ENCODE measurements around the gene AMT. TPM values are rescaled to one million over a fixed set of nuclear protein-coding genes. Genes with fewer than 3 reads are reported as not detected.
A peak's percentile ranks its signal among the peaks of the same experiment; 100 is the strongest.
"Not testable (repeated sequence)": the region's sequence is repeated elsewhere in the genome, so short reads cannot be mapped to it uniquely, and the experiment has no call there.

The AMT gene
- total RNA-seq, 1 donor from 2014 or later, result 30.5 TPM

GRCh38 chr3:49403891-49404290, 18.4 kb downstream of the AMT start:
- intact Hi-C loops (cut with micrococcal nuclease), result no loop called here
- DNase-seq, result no peak
- no peak for ATAC-seq

GRCh38 chr3:49401766-49402165, 20.5 kb downstream of the AMT start:
- intact Hi-C loops (cut with micrococcal nuclease), result no loop called here
- no peak for ATAC-seq
- DNase-seq, result no peak

GRCh38 chr3:49399461-49399860, 22.8 kb downstream of the AMT start:
- ATAC-seq (no peak), DNase-seq (no peak)
- intact Hi-C loops (cut with micrococcal nuclease), result no loop called here

DNA sequence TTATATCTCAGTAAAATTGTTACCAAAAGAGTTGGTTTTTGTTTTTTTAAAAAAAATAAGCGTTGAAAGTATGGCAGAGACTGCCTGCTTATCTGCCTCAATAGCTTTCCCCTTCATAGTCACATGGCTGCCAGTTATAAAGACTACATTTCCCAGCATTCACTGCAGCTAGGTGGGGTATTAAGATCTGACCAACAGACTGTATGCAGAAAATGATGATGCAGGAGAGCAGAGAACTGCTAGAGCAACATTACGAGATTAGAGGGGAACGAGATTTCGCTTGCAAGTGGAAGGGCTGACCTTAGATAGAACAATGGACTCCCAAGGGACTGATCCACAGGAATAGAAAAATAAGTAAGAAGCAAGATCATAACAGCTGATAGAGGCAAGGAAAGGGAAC, 24.8 kb downstream of the AMT start:
- DNase-seq (no peak), ATAC-seq (peak; percentile 69)
- intact Hi-C loops (cut with micrococcal nuclease), result no loop called here

- intact Hi-C loops (cut with micrococcal nuclease); ATAC-seq; DNase-seq: not testable (repeated sequence)
Measured at GRCh38 chr3:49391310-49391709, 31.0 kb downstream of the AMT start.

DNA sequence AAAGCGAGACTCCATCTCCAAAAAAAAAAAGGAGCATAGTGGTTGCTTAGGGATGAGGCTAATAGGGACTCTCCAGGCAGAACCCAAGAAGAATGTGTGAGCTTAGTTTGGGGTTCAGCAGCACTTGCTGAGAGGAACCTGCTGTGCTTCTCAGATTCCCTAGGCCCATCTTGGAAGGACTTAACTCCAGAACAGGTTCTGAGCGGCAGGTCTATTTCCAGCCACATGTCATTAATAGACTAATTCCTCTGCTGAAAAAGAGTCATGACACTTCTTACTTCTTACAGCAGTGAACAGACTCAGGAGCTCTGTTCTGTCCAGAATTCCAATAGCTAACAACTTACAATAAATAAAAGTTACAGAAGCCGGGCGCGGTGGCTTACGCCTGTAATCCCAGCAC, 33.0 kb downstream of the AMT start:
- intact Hi-C loops (cut with micrococcal nuclease), result no loop called here
- no peak for ATAC-seq

GRCh38 chr3:49388289-49388820, 33.9 kb downstream of the AMT start:
- DNase-seq, result no peak
- ATAC-seq, result no peak
- intact Hi-C loops (cut with micrococcal nuclease), result no loop called here

More for the DNA sequence above, 33.0 kb downstream of the AMT start:
- DNase-seq, result no peak

- intact Hi-C loops (cut with micrococcal nuclease), result no loop called here
- DNase-seq, result no peak
- ATAC-seq, result no peak
Measured at GRCh38 chr3:49387721-49388120, 34.6 kb downstream of the AMT start.

DNA sequence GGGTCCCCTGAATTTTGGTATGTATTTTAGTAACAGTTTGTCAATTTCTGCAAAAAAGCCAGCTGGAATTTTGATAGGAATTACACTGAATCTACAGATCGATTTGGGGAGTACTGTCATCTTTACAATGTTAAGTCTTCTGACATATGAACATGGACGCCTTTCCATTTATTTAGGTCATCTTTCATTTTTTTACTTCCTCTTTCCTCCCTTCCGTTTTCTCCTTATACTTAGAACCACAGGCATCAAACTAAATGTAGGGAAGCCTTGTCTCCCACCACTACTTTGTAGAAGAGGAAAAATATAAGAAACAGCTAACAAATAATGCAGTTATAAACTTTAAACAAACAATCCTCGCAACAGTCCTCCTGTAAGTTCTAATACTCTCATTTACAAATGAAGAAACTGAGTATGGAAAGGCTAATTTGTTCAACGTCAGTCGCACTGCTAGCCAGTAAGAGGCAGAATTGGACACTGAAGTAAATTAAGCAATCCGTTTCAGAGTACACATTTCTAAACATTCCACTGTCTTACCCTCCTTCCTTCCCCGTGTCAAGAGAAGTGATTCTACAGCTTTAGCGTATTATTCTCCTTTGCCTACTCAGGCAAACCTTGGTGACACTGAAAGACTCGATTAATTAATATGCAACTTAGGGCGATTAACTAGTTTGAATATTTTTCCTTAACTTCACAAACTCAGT, 36.1 kb downstream of the AMT start:
- intact Hi-C loops (cut with micrococcal nuclease), result no loop called here
- no peak for DNase-seq
- no peak for ATAC-seq

DNA sequence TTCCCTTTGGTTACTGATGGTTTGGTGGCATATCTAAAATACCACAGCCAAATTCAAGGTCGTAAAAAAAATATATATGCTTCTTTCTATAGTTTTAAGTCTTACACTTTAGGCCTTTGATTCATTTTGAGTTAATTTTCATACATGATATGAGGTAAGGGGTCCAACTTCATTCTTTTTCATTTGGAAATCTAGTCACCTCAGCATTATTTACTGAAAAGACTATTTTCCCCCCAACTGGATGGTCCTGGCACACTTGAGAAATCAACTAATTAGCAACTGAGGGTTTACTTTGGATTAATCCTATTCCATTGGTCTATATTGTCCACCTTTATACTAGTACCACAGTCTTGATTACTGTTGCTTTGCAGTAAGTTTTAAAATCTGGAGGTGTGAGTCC, 36.7 kb downstream of the AMT start:
- DNase-seq (no peak), ATAC-seq (no peak)
- intact Hi-C loops (cut with micrococcal nuclease), result no loop called here

DNA sequence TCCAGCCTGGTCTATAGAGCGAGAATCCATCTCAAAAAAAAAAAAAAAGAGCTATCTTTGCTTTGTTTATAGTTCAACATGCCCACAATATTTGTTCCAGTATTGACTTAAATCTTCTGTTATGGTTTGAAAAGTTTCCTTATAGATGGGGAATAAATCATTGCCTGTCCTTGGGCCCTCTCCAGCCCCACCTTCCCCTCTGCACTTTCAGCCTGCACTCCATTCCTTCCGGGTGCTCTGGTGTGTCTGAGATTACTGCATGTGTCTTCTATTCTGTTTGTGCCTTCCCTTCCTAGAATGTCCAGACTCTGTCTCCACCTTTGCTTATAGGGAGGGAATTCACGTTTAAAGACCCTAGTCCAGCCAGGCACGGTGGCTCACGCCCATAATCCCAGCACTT, 38.9 kb downstream of the AMT start:
- ATAC-seq, result no peak
- intact Hi-C loops (cut with micrococcal nuclease), result no loop called here

GRCh38 chr3:49378249-49378895, 43.9 kb downstream of the AMT start:
- peak; percentile 37 for DNase-seq
- peak; percentile 75 for ATAC-seq
- intact Hi-C loops (cut with micrococcal nuclease), result no loop called here

More for the DNA sequence above, 38.9 kb downstream of the AMT start:
- DNase-seq, result no peak

DNA sequence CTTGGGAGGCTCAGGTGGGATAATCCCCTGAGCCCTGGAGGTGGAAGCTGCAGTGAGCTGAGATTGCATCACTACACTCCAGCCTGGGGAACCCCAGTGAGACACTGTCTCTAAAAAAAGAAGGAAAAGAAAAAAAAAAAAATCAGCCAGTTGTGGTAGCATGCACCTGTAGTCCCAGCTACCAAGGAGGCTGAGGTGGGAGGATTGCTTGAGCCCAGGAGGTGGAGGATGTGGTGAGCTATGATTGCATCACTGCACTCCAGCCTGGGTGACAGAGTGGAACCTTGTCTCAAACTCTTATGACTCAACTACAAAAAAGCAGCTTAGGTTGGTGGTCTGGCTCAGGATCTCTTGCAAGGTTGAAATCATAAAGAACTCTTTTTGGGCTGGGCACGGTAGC, 44.8 kb downstream of the AMT start:
- intact Hi-C loops (cut with micrococcal nuclease), result no loop called here
- DNase-seq (no peak), ATAC-seq (no peak)

- intact Hi-C loops (cut with micrococcal nuclease), result no loop called here
- no peak for ATAC-seq
- DNase-seq, result no peak
Measured at GRCh38 chr3:49371946-49372345, 50.3 kb downstream of the AMT start.

- intact Hi-C loops (cut with micrococcal nuclease), result no loop called here
- ATAC-seq (peak; percentile 18), DNase-seq (no peak)
Measured at GRCh38 chr3:49370585-49371290, 51.5 kb downstream of the AMT start.

Other genes with a start within 250 kb of the AMT start
- gene C3orf62, start 145.2 kb downstream of the AMT start, total RNA-seq, result 3.0 TPM
- 37.3 TPM for gene USP4, start 82.4 kb downstream of the AMT start, total RNA-seq
- gene GPX1, start 64.1 kb downstream of the AMT start, total RNA-seq, result 113 TPM
- 266 TPM for gene RHOA, start 10.5 kb downstream of the AMT start, total RNA-seq
- gene TCTA, start 10.1 kb downstream of the AMT start, total RNA-seq, result 14.9 TPM
- gene NICN1, start 6.9 kb upstream of the AMT start, total RNA-seq, result 16.8 TPM
- gene DAG1, start 47.8 kb upstream of the AMT start, total RNA-seq, result 144 TPM
- 0.30 TPM for gene BSN, start 132.0 kb upstream of the AMT start, total RNA-seq